Measurements from ENCODE around the gene WNT5A. TPM values are rescaled to one million over a fixed set of nuclear protein-coding genes. Genes with fewer than 3 reads are reported as not detected.

Gene WNT5A
- total RNA-seq, 1 experiment from 2014 or later = 0.15 TPM

DNA sequence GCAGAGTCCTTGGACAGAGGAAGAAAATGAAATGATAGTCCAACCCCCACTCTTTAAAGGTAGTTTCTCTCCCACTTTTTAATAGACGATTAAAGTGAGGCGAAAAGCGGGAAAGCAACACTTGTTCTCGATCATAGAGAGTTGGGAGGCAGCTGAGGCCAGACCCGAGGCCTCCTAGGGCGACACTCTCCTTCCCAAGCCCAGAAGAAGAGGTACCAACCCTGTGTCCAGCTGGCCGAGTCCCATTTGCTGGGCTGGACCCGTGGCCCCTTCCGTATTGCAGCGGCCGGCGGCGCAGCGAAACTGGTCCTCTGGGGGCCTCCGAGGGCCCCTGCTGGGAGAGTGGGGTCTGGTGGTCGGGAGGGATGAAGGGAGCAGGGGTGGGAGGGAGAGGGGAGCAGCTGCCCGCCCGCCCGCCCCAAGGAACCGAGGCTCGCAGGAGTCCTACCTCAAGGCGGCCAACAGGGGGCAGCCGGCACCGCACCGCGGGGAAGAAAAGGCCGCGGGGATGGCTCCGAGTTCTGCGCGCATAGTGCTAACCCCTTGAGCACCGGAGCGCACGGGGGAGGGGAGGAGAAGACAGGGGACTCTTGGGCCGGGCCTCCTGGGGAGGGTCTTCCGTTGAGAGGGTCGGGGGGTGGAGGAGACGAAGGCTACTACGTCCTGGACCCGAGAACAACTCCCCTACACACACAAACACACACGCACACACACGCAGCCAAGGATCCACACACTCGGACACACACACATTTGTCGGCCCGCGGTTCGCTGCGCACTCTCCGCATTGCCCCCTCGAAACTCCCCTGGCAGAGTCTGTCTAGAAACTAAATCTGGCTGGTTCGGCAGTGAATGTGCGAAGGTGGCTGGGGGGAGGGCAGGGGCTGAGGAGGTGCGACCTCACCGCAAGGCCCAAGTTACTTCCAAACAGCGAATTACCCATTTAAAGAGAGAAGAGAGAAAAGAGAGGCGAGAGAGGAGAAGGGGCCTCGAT is 2.0 kb downstream of the WNT5A start:
- no peak for TF ChIP-seq EGR1 (IDR thresholded peaks at IDR 0.05; ENCODE audit: low read depth)
- TF ChIP-seq, protein P1, sequence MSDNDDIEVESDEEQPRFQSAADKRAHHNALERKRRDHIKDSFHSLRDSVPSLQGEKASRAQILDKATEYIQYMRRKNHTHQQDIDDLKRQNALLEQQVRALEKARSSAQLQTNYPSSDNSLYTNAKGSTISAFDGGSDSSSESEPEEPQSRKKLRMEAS (IDR thresholded peaks at IDR 0.05) = no peak
- no peak for TF ChIP-seq ZNF274 (IDR thresholded peaks at IDR 0.05; ENCODE audit: low read depth, low read length)
- no peak for TF ChIP-seq FOSL1 (IDR thresholded peaks at IDR 0.05; ENCODE audit: low read depth)
- TF ChIP-seq POLR2AphosphoS5 (IDR thresholded peaks at IDR 0.05; ENCODE audit: low read depth, low read length) = no peak
- TF ChIP-seq, protein P2, sequence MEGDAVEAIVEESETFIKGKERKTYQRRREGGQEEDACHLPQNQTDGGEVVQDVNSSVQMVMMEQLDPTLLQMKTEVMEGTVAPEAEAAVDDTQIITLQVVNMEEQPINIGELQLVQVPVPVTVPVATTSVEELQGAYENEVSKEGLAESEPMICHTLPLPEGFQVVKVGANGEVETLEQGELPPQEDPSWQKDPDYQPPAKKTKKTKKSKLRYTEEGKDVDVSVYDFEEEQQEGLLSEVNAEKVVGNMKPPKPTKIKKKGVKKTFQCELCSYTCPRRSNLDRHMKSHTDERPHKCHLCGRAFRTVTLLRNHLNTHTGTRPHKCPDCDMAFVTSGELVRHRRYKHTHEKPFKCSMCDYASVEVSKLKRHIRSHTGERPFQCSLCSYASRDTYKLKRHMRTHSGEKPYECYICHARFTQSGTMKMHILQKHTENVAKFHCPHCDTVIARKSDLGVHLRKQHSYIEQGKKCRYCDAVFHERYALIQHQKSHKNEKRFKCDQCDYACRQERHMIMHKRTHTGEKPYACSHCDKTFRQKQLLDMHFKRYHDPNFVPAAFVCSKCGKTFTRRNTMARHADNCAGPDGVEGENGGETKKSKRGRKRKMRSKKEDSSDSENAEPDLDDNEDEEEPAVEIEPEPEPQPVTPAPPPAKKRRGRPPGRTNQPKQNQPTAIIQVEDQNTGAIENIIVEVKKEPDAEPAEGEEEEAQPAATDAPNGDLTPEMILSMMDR (IDR thresholded peaks at IDR 0.05 in 2 of 3, conservative IDR thresholded peaks at IDR 0.05 in 1 of 3; ENCODE audit: borderline replicate concordance in 1 of 3, insufficient read depth in 1 of 3, low read depth in 2 of 3, low read length in 2 of 3) = no peak
- TF ChIP-seq CEBPB (IDR thresholded peaks at IDR 0.05; ENCODE audit: low read depth) = no peak
- TF ChIP-seq, protein P3, sequence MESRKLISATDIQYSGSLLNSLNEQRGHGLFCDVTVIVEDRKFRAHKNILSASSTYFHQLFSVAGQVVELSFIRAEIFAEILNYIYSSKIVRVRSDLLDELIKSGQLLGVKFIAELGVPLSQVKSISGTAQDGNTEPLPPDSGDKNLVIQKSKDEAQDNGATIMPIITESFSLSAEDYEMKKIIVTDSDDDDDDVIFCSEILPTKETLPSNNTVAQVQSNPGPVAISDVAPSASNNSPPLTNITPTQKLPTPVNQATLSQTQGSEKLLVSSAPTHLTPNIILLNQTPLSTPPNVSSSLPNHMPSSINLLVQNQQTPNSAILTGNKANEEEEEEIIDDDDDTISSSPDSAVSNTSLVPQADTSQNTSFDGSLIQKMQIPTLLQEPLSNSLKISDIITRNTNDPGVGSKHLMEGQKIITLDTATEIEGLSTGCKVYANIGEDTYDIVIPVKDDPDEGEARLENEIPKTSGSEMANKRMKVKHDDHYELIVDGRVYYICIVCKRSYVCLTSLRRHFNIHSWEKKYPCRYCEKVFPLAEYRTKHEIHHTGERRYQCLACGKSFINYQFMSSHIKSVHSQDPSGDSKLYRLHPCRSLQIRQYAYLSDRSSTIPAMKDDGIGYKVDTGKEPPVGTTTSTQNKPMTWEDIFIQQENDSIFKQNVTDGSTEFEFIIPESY (IDR thresholded peaks at IDR 0.05; ENCODE audit: extremely low read depth, insufficient replicate concordance, low read length) = no peak
- TF ChIP-seq CBX3 (IDR thresholded peaks at IDR 0.05; ENCODE audit: low read depth) = no peak
- TF ChIP-seq SIN3A (IDR thresholded peaks at IDR 0.05; ENCODE audit: low read depth) = no peak
- TF ChIP-seq EZH2phosphoT487 (IDR thresholded peaks at IDR 0.05; ENCODE audit: borderline replicate concordance) = no peak
- no peak for TF ChIP-seq ELF1 (IDR thresholded peaks at IDR 0.05; ENCODE audit: borderline replicate concordance, low read depth)
- no peak for TF ChIP-seq SRF (IDR thresholded peaks at IDR 0.05; ENCODE audit: low read depth)
- TF ChIP-seq, protein P4, sequence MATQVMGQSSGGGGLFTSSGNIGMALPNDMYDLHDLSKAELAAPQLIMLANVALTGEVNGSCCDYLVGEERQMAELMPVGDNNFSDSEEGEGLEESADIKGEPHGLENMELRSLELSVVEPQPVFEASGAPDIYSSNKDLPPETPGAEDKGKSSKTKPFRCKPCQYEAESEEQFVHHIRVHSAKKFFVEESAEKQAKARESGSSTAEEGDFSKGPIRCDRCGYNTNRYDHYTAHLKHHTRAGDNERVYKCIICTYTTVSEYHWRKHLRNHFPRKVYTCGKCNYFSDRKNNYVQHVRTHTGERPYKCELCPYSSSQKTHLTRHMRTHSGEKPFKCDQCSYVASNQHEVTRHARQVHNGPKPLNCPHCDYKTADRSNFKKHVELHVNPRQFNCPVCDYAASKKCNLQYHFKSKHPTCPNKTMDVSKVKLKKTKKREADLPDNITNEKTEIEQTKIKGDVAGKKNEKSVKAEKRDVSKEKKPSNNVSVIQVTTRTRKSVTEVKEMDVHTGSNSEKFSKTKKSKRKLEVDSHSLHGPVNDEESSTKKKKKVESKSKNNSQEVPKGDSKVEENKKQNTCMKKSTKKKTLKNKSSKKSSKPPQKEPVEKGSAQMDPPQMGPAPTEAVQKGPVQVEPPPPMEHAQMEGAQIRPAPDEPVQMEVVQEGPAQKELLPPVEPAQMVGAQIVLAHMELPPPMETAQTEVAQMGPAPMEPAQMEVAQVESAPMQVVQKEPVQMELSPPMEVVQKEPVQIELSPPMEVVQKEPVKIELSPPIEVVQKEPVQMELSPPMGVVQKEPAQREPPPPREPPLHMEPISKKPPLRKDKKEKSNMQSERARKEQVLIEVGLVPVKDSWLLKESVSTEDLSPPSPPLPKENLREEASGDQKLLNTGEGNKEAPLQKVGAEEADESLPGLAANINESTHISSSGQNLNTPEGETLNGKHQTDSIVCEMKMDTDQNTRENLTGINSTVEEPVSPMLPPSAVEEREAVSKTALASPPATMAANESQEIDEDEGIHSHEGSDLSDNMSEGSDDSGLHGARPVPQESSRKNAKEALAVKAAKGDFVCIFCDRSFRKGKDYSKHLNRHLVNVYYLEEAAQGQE (IDR thresholded peaks at IDR 0.05; ENCODE audit: low read depth) = no peak
- TF ChIP-seq POLR2A (IDR thresholded peaks at IDR 0.05; ENCODE audit: borderline replicate concordance, extremely low read depth, insufficient read depth, insufficient read length) = no peak
- TF ChIP-seq SP1 (IDR thresholded peaks at IDR 0.05; ENCODE audit: low read depth) = no peak
- Histone ChIP-seq H4K20me1 (ENCODE audit: insufficient read depth) (no peaks in the 10 kb centered on the region), H3K27me3 (ENCODE audit: insufficient read depth, low read length) (no peaks in the 10 kb centered on the region), H3K4me2 (ENCODE audit: low read length) (no peak overlapping the region), H3K9me2 (ENCODE audit: insufficient read depth) (no peaks in the 10 kb centered on the region), H3K36me3 (ENCODE audit: control insufficient read depth in 1 of 2, insufficient read depth in 2 of 2, low read length in 2 of 2) (no peaks in the 10 kb centered on the region), H3K27ac (ENCODE audit: low read depth, low read length) (no peak overlapping the region), H3K9me3 (ENCODE audit: control insufficient read depth in 1 of 2, insufficient read depth in 1 of 2, low read depth in 1 of 2, low read length in 2 of 2) (no peaks in the 10 kb centered on the region; a peak in 1 of 4 replicates), H2AFZ (ENCODE audit: low read depth, low read length, poor library complexity, severe bottlenecking) (no peak overlapping the region), H3K4me1 (ENCODE audit: control insufficient read depth in 1 of 2, insufficient read depth in 2 of 2, low read length in 2 of 2) (no peaks in the 10 kb centered on the region), H3K79me2 (ENCODE audit: insufficient read depth, low read length) (no peaks in the 10 kb centered on the region), H3K9ac (ENCODE audit: low read length) (no peak overlapping the region), H3K4me3 (replicated peaks in 1 of 2; ENCODE audit: low read depth in 1 of 2, low read length in 2 of 2) (no peak overlapping the region)
- ATAC-seq (no peak), DNase-seq (ENCODE audit: low read depth, low spot score) (no peak)
- intact Hi-C loops (cut with micrococcal nuclease) = no loop called here
- ChIA-PET POLR2A (no interaction called here), CTCF (no interaction called here), RAD21 (ENCODE audit: low non-redundant PET in 1 of 2, low total read pairs in 2 of 2, uncharacterized antibody in 2 of 2, unreplicated experiment in 2 of 2) (no interaction called here)
- no TSS peak for BruUV-seq (replicated peaks)

Data from HCT116 (cell line).